ENCODE data around the gene AK3.

GRCh38 chr9:4661611-4662010 is 79.4 kb downstream of the AK3 start:
- TF ChIP-seq EZH2phosphoT487 (IDR thresholded peaks at IDR 0.05; ENCODE audit: low read depth) (no peak), CTCF (IDR thresholded peaks at IDR 0.05; ENCODE audit: low read depth, low read length) (no peak)
